GM23338 (cell line): ENCODE results near the gene C4orf51. TPM values are rescaled to one million over a fixed set of nuclear protein-coding genes. Genes with fewer than 3 reads are reported as not detected.

ENCODE experiments used
- ATAC-seq: fragments of 200-7000 bp; cut with Tn5 transposase; 3 replicates; pipeline ENCODE4 v1.9.1; 2020
- DNase-seq: peaks from one replicate; pipeline ENCODE4 v3.0.0-alpha.2; 2015; ENCODE audit warnings: low spot score
- H2AFZ ChIP-seq: fragments of 200-600 bp; sonication (generic); 2 replicates; pipeline ENCODE4 v1.8.0; 2016; ENCODE audit warnings: antibody characterized with exemption, mild to moderate bottlenecking, moderate library complexity
- H3F3A ChIP-seq: fragments of 200-600 bp; sonication (generic); replicated peaks from 2 replicates; pipeline ENCODE4 v1.8.0; 2017; ENCODE audit warnings: antibody characterized with exemption, mixed run types, low read depth
- H3K27ac ChIP-seq: fragments of 200-600 bp; sonication (generic); 2 replicates; pipeline ENCODE4 v1.6.1; 2016; ENCODE audit warnings: low read depth
- H3K27me3 ChIP-seq: fragments of 200-600 bp; sonication (generic); 2 replicates; pipeline ENCODE4 v1.8.0; 2016; ENCODE audit warnings: mild to moderate bottlenecking, mixed run types, moderate library complexity; ENCODE audit not compliant: insufficient read depth
- H3K36me3 ChIP-seq: fragments of 200-600 bp; sonication (generic); 2 replicates; pipeline ENCODE4 v1.8.0; 2016; ENCODE audit warnings: mild to moderate bottlenecking; ENCODE audit not compliant: insufficient read depth
- H3K4me1 ChIP-seq: fragments of 200-600 bp; sonication (generic); 2 replicates; pipeline ENCODE4 v1.8.0; 2016; ENCODE audit warnings: mild to moderate bottlenecking, moderate library complexity; ENCODE audit not compliant: insufficient read depth
- H3K4me2 ChIP-seq: fragments of 200-600 bp; sonication (generic); 2 replicates; pipeline ENCODE4 v1.7.1; 2017; ENCODE audit warnings: mixed run types
- H3K4me3 ChIP-seq: fragments of 200-600 bp; sonication (generic); 2 replicates; pipeline ENCODE4 v1.6.1; 2016; ENCODE audit warnings: mixed run types
- H3K79me2 ChIP-seq: fragments of 200-600 bp; sonication (generic); replicated peaks from 2 replicates; pipeline ENCODE4 v1.8.0; 2017; ENCODE audit warnings: mild to moderate bottlenecking; ENCODE audit not compliant: insufficient read depth
- H3K9me2 ChIP-seq: fragments of 200-600 bp; sonication (generic); 2 replicates; pipeline ENCODE4 v1.8.0; 2017; ENCODE audit not compliant: insufficient read depth
- H4K20me1 ChIP-seq: fragments of 200-600 bp; sonication (generic); replicated peaks from 2 replicates; pipeline ENCODE4 v1.8.0; 2017; ENCODE audit warnings: mild to moderate bottlenecking; ENCODE audit not compliant: insufficient read depth
- H3K27ac Mint-ChIP-seq: 2 replicates; pipeline ENCODE4 v1.8.0; 2020; ENCODE audit warnings: inconsistent platforms, mild to moderate bottlenecking, moderate library complexity, mixed read lengths
- H3K27me3 Mint-ChIP-seq: 3 replicates; pipeline ENCODE4 v1.8.0; 2022; ENCODE audit warnings: low read depth, mild to moderate bottlenecking, moderate library complexity, mixed read lengths, inconsistent platforms; ENCODE audit not compliant: insufficient read depth, poor library complexity
- H3K36me3 Mint-ChIP-seq: 3 replicates; pipeline ENCODE4 v1.8.0; 2021; ENCODE audit warnings: low read depth, mild to moderate bottlenecking, inconsistent platforms, moderate library complexity, mixed read lengths
- H3K4me1 Mint-ChIP-seq: 3 replicates; pipeline ENCODE4 v1.8.0; 2020; ENCODE audit warnings: mild to moderate bottlenecking, inconsistent platforms, mixed read lengths
- H3K4me3 Mint-ChIP-seq: 3 replicates; pipeline ENCODE4 v1.8.0; 2021; ENCODE audit warnings: moderate library complexity, mild to moderate bottlenecking, inconsistent platforms, mixed read lengths
- H3K9me3 Mint-ChIP-seq: 3 replicates; pipeline ENCODE4 v1.8.0; 2020; ENCODE audit warnings: moderate library complexity, mild to moderate bottlenecking, inconsistent platforms, mixed read lengths
- CTCF ChIP-seq, 2 experiments: fragments of 200-600 bp in 1 of 2; sonication (generic) in 1 of 2; conservative IDR thresholded peaks; 2 replicates each; pipeline versions ENCODE4 v1.5.1 to v1.6.1; 2016 to 2017; ENCODE audit warnings: antibody characterized with exemption in 2 of 2, low read depth in 2 of 2, mild to moderate bottlenecking in 2 of 2, moderate library complexity in 1 of 2
- EZH2phosphoT487 ChIP-seq: fragments of 200-600 bp; sonication (generic); IDR thresholded peaks from one replicate; pipeline ENCODE4 v1.8.1; 2018; ENCODE audit warnings: antibody characterized with exemption; ENCODE audit not compliant: unreplicated experiment
- JUNB ChIP-seq: IDR thresholded peaks from one replicate; pipeline ENCODE4 v1.6.1; 2016; ENCODE audit warnings: antibody characterized with exemption; ENCODE audit not compliant: unreplicated experiment
- STAT1 ChIP-seq: IDR thresholded peaks from one replicate; pipeline ENCODE4 v1.6.1; 2016; ENCODE audit warnings: antibody characterized with exemption; ENCODE audit not compliant: unreplicated experiment
- ZNF114 ChIP-seq: fragments of 250-450 bp; sonication (Bioruptor Pico); IDR thresholded peaks from 2 replicates; pipeline ENCODE4 v1.5.0; 2020; ENCODE audit warnings: mild to moderate bottlenecking, moderate library complexity
- ZNF331 ChIP-seq: fragments of 250-450 bp; sonication (Bioruptor Pico); IDR thresholded peaks from 2 replicates; pipeline ENCODE4 v1.5.0; 2020; ENCODE audit warnings: low read depth, mild to moderate bottlenecking, moderate library complexity
- ZNF462 ChIP-seq: fragments of 250-450 bp; sonication (Bioruptor Pico); IDR thresholded peaks from 2 replicates; pipeline ENCODE4 v1.5.0; 2020; ENCODE audit warnings: mild to moderate bottlenecking, moderate library complexity
- polyA plus RNA-seq: library from polyadenylated mRNA; unstranded; fragments of >200 nt; fragmentation: Nextera tagmentation; extraction: Ambion mirVana; gene quantifications from 2 replicates; pipeline ENCODE4 v1.2.1, GENCODE V29; 2016
- total RNA-seq: library from RNA; depleted of rRNA; stranded (reverse); fragments of >200 nt; shearing (Covaris generic); gene quantifications from 2 replicates; pipeline ENCODE4 v1.2.3, GENCODE V29; 2014

Gene C4orf51
- total and polyA plus RNA-seq, 2 experiments from 2014 or later: not detected

GRCh38 chr4:145762719-145763118 lies 82.8 kb downstream of the C4orf51 start (continued):
- TF ChIP-seq ZNF462 (no peak), EZH2phosphoT487 (no peak), CTCF (conservative IDR thresholded peaks at IDR 0.05; ENCODE audit: low read depth in 2 of 2) (no peak), JUNB (no peak)

- Histone ChIP-seq H3K27ac (0 out of 2 replicates have a peak overlapping the region, but pooled peaks have one; percentile 59), H3K27me3 (no peaks in the 10 kb centered on the region), H3F3A (0 out of 2 replicates have a peak, but pooled peaks cover 4% of the 10 kb centered on the region), H3K79me2 (no peaks in the 10 kb centered on the region), H2AFZ (no peak overlapping the region), H3K9me2 (no peaks in the 10 kb centered on the region), H3K4me1 (no peaks in the 10 kb centered on the region), H3K4me2 (no peak overlapping the region), H3K36me3 (peaks cover 42% of the 10 kb centered on the region), H4K20me1 (no peaks in the 10 kb centered on the region), H3K4me3 (no peak overlapping the region)
- H3K27ac Mint-ChIP-seq: peak overlapping the region; percentile 16; the same call in 1 of the 2 replicates
- peaks cover 2% of the 10 kb centered on the region for H3K27me3 Mint-ChIP-seq
- H3K9me3 Mint-ChIP-seq: no peaks in the 10 kb centered on the region
- ATAC-seq (no peak), DNase-seq (no peak)
- H3K36me3 Mint-ChIP-seq: peaks cover 79% of the 10 kb centered on the region
- peaks cover 2% of the 10 kb centered on the region; the same call in 2 of the 3 replicates for H3K4me1 Mint-ChIP-seq
- no peak overlapping the region for H3K4me3 Mint-ChIP-seq
- TF ChIP-seq ZNF331 (CRISPR knock-in tag): no peak
- TF ChIP-seq CTCF (conservative IDR thresholded peaks at IDR 0.05; ENCODE audit: low read depth in 2 of 2): no peak
- no peak for TF ChIP-seq JUNB
- TF ChIP-seq STAT1: no peak
- no peak for TF ChIP-seq ZNF114 (CRISPR knock-in tag)
These were observed 83.5 kb downstream of the C4orf51 start for GRCh38 chr4:145763399-145763798.
